Erythroblast (primary cell): Measurements from ENCODE around the gene ARMC3.

ENCODE experiments used
- GATA1 ChIP-seq: IDR thresholded peaks from 2 replicates; pipeline ENCODE4 v1.6.1; 2011; ENCODE audit warnings: low read depth, mild to moderate bottlenecking, control low read depth, low read length, moderate library complexity
- POLR2A ChIP-seq: IDR thresholded peaks from 2 replicates; pipeline ENCODE4 v1.6.1; 2011; ENCODE audit warnings: mild to moderate bottlenecking, low read length

GRCh38 chr10:22976534-22976933 lies 48.7 kb downstream of the ARMC3 start:
- TF ChIP-seq POLR2A (no peak), GATA1 (no peak)
